ENCODE measurements around the gene CADM2. TPM values are rescaled to one million over a fixed set of nuclear protein-coding genes. Genes with fewer than 3 reads are reported as not detected.

The CADM2 gene
- total RNA-seq, 1 experiment from 2014 or later, result 10.9 TPM

DNA sequence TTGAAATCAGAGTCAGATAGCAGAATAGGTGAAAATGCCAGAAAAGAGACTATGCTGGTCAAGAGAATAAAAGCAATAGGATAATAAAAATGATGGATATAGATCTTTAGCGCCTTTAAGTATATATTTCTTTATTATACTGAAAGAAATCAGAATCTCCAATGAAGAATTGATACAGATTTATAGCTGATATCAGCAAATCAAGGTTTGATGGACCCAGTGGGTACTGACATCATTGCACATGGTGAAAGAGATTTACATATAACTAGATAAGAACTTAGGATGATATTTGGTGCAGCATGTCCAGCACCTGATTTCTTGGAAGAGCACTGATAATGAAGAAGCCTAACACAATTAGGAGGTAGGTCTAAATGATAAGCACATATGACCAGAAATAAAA lies 18.2 kb downstream of the CADM2 start:
- H3K23me2 ChIP-seq (ENCODE audit: insufficient read length, low read depth, low read length, poor library complexity, severe bottlenecking), result no peaks in the 10 kb centered on the region
- no peak overlapping the region for H3K4me2 ChIP-seq (ENCODE audit: insufficient read depth, insufficient read length, low read length)
- no peak overlapping the region for H3K14ac ChIP-seq (ENCODE audit: insufficient read depth, low read length)
- peaks cover 22 to 28% of the 10 kb centered on the region in 2 experiments for H3K4me1 Mint-ChIP-seq
- no peak overlapping the region for H2BK5ac ChIP-seq (ENCODE audit: insufficient read length, low read length)
- H3K36me3 Mint-ChIP-seq (ENCODE audit: insufficient read depth in 1 of 3, low read depth in 3 of 3), result no peaks in the 10 kb centered on the region; a peak in 1 of 7 replicates
- no peaks in the 10 kb centered on the region for H3K9me3 Mint-ChIP-seq
- H3K27ac Mint-ChIP-seq, result 0 out of 7 replicates have a peak overlapping the region, but pooled peaks of 1 of the 3 experiments have one; percentile 33
- H3K4me1 ChIP-seq (ENCODE audit: insufficient read depth, low read length), result no peaks in the 10 kb centered on the region
- H4K91ac ChIP-seq (ENCODE audit: insufficient read length, low read depth, low read length), result no peak overlapping the region
- no peak overlapping the region for H2AK5ac ChIP-seq (ENCODE audit: insufficient read length, low read length)
- H3K79me1 ChIP-seq (ENCODE audit: insufficient read depth, low read depth, low read length, poor library complexity, severe bottlenecking), result no peaks in the 10 kb centered on the region
- H3K18ac ChIP-seq (ENCODE audit: insufficient read length, low read depth, low read length), result no peak overlapping the region
- H2AFZ ChIP-seq (ENCODE audit: low read length), result no peak overlapping the region
- no peaks in the 10 kb centered on the region for H3K27me3 ChIP-seq (ENCODE audit: insufficient read depth, low read length)
- no peaks in the 10 kb centered on the region for H4K20me1 ChIP-seq (ENCODE audit: control insufficient read depth, insufficient read depth, insufficient read length)
- H3K9ac ChIP-seq (ENCODE audit: extremely low read depth, insufficient read length, low read length), result no peak overlapping the region
- H3K79me2 ChIP-seq (ENCODE audit: insufficient read depth, low read length), result no peaks in the 10 kb centered on the region
- no peaks in the 10 kb centered on the region for H3K27me3 Mint-ChIP-seq (ENCODE audit: low read depth)
- TF ChIP-seq, protein P1, sequence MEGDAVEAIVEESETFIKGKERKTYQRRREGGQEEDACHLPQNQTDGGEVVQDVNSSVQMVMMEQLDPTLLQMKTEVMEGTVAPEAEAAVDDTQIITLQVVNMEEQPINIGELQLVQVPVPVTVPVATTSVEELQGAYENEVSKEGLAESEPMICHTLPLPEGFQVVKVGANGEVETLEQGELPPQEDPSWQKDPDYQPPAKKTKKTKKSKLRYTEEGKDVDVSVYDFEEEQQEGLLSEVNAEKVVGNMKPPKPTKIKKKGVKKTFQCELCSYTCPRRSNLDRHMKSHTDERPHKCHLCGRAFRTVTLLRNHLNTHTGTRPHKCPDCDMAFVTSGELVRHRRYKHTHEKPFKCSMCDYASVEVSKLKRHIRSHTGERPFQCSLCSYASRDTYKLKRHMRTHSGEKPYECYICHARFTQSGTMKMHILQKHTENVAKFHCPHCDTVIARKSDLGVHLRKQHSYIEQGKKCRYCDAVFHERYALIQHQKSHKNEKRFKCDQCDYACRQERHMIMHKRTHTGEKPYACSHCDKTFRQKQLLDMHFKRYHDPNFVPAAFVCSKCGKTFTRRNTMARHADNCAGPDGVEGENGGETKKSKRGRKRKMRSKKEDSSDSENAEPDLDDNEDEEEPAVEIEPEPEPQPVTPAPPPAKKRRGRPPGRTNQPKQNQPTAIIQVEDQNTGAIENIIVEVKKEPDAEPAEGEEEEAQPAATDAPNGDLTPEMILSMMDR (conservative IDR thresholded peaks at IDR 0.05), result no peak
- H2BK12ac ChIP-seq (ENCODE audit: insufficient read length, low read depth, low read length), result no peak overlapping the region
- WGBS (ENCODE audit: extremely low coverage, insufficient read length, low lambda C conversion rate), result no CpG with 5 or more reads among the region's 1 CpG
- H3K27ac ChIP-seq (ENCODE audit: insufficient read length, low read depth, low read length), result no peak overlapping the region
- H4K8ac ChIP-seq (replicated peaks; ENCODE audit: insufficient read length, low read depth, low read length), result no peak overlapping the region
- H2BK15ac ChIP-seq (ENCODE audit: low read depth, low read length), result no peak overlapping the region
- H3K56ac ChIP-seq (ENCODE audit: insufficient read length, low read depth, low read length), result no peak overlapping the region
- H3K4me3 Mint-ChIP-seq, result no peak overlapping the region
- H3K23ac ChIP-seq (ENCODE audit: insufficient read length, low read depth, low read length), result no peak overlapping the region
- no peaks in the 10 kb centered on the region for H3K9me3 ChIP-seq (ENCODE audit: control insufficient read depth, low read depth, low read length)
- H2BK120ac ChIP-seq (ENCODE audit: low read depth, low read length, poor library complexity, severe bottlenecking), result no peak overlapping the region
- no peak overlapping the region for H3K4ac ChIP-seq (ENCODE audit: low read depth, low read length)
- H2BK20ac ChIP-seq (ENCODE audit: low read depth, low read length, poor library complexity, severe bottlenecking), result no peak overlapping the region
- no peak overlapping the region for H4K5ac ChIP-seq (ENCODE audit: insufficient read length, low read depth, low read length)
- no peak overlapping the region for H3T11ph ChIP-seq (ENCODE audit: low read length)
- DNase-seq, result no peak

All from H9 (cell line).